Smooth muscle cell (in vitro differentiated cells): ENCODE data around the gene CHRNA7. TPM values are rescaled to one million over a fixed set of nuclear protein-coding genes. Genes with fewer than 3 reads are reported as not detected.

Experiments used
- DNase-seq: peaks from one replicate; lab custom pipeline; 2025; ENCODE audit not compliant: unreplicated experiment; lab: John Stamatoyannopoulos, UW
- H2AFZ ChIP-seq: fragments of 200-600 bp; sonication (generic); 2 replicates; pipeline ENCODE4 v1.6.0; 2016; ENCODE audit warnings: antibody characterized with exemption, low read depth, mild to moderate bottlenecking
- H3F3A ChIP-seq: fragments of 200-600 bp; sonication (generic); 2 replicates; pipeline ENCODE4 v1.6.0; 2017; ENCODE audit warnings: antibody characterized with exemption, low read depth
- H3K27ac ChIP-seq: fragments of 200-600 bp; sonication (generic); 2 replicates; pipeline ENCODE4 v1.5.1; 2016; ENCODE audit warnings: low read depth, mild to moderate bottlenecking
- H3K27me3 ChIP-seq: fragments of 200-600 bp; sonication (generic); 2 replicates; pipeline ENCODE4 v1.6.1; 2016; ENCODE audit warnings: low read depth, mild to moderate bottlenecking
- H3K36me3 ChIP-seq: fragments of 200-600 bp; sonication (generic); 2 replicates; pipeline ENCODE4 v1.5.1; 2016; ENCODE audit warnings: low read depth
- H3K4me1 ChIP-seq: fragments of 200-600 bp; sonication (generic); 2 replicates; pipeline ENCODE4 v1.5.1; 2016; ENCODE audit warnings: low read depth
- H3K4me2 ChIP-seq: fragments of 200-600 bp; sonication (generic); 2 replicates; pipeline ENCODE4 v1.6.0; 2016; ENCODE audit warnings: mild to moderate bottlenecking
- H3K4me3 ChIP-seq: fragments of 200-600 bp; sonication (generic); 2 replicates; pipeline ENCODE4 v1.5.1; 2016; ENCODE audit warnings: mild to moderate bottlenecking
- H3K79me2 ChIP-seq: fragments of 200-600 bp; sonication (generic); 2 replicates; pipeline ENCODE4 v1.6.0; 2016; ENCODE audit warnings: low read depth, mild to moderate bottlenecking
- H3K9ac ChIP-seq: fragments of 200-600 bp; sonication (generic); 2 replicates; pipeline ENCODE4 v1.6.0; 2016; ENCODE audit warnings: low read depth
- H3K9me3 ChIP-seq: fragments of 200-600 bp; sonication (generic); replicated peaks from 2 replicates; pipeline ENCODE4 v1.5.1; 2016; ENCODE audit warnings: low read depth
- H4K20me1 ChIP-seq: fragments of 200-600 bp; sonication (generic); 2 replicates; pipeline ENCODE4 v1.6.0; 2016; ENCODE audit warnings: low read depth
- WGBS: methylation state at CpG from one replicate; pipeline ENCODE4 v1.1.7; 2016; ENCODE audit warnings: low lambda C conversion rate; 5-methylcytosine and 5-hydroxymethylcytosine counted together
- polyA plus RNA-seq: library from polyadenylated mRNA; unstranded; fragments of >200 nt; fragmentation: Nextera tagmentation; extraction: Ambion mirVana; gene quantifications from 2 replicates; pipeline ENCODE4 v1.2.1, GENCODE V29; 2016
- total RNA-seq: library from RNA; depleted of rRNA; stranded (reverse); fragments of >200 nt; gene quantifications from 2 replicates; pipeline ENCODE4 v1.2.3, GENCODE V29; 2014
- TF ChIP-seq, protein P1 (sequence below): fragments of 200-600 bp; sonication (generic); IDR thresholded peaks from 2 replicates; pipeline ENCODE4 v1.5.1; 2017; ENCODE audit warnings: borderline replicate concordance, mild to moderate bottlenecking, antibody characterized with exemption; ENCODE audit not compliant: insufficient read depth, poor library complexity, severe bottlenecking

Gene CHRNA7
- total and polyA plus RNA-seq, 2 experiments from 2014 or later: 1.2 to 2.5 TPM

DNA sequence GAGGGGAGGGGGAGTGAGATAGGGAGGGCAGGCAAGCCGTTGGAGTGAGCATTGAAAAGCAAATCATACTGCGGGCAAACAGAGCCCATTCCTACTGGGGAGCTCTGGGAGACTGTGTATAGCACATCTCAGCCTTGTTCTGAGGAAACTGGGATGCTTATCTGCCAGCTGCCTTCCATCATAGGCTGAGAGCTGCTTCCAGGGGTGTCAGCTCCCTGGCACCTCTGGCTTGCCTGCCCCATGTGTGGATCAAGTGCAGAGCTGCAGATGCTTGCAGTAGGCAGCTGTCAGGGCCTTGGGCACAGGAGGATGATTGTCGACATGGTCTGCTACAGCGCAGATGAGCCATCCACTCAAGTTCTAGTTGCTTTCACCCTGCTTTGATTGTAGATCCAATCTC, 86.8 kb downstream of the CHRNA7 start:
- H3K27ac ChIP-seq: no peak overlapping the region
- H2AFZ ChIP-seq: no peak overlapping the region
- no peaks in the 10 kb centered on the region for H3K4me1 ChIP-seq
- no peaks in the 10 kb centered on the region for H4K20me1 ChIP-seq
- no peak for DNase-seq
- TF ChIP-seq, protein P1, sequence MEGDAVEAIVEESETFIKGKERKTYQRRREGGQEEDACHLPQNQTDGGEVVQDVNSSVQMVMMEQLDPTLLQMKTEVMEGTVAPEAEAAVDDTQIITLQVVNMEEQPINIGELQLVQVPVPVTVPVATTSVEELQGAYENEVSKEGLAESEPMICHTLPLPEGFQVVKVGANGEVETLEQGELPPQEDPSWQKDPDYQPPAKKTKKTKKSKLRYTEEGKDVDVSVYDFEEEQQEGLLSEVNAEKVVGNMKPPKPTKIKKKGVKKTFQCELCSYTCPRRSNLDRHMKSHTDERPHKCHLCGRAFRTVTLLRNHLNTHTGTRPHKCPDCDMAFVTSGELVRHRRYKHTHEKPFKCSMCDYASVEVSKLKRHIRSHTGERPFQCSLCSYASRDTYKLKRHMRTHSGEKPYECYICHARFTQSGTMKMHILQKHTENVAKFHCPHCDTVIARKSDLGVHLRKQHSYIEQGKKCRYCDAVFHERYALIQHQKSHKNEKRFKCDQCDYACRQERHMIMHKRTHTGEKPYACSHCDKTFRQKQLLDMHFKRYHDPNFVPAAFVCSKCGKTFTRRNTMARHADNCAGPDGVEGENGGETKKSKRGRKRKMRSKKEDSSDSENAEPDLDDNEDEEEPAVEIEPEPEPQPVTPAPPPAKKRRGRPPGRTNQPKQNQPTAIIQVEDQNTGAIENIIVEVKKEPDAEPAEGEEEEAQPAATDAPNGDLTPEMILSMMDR: no peak
- H3K4me2 ChIP-seq: no peak overlapping the region
- WGBS: 75% methylated on average over 4 of the region's 4 CpGs
- H3K27me3 ChIP-seq: no peaks in the 10 kb centered on the region
- no peak overlapping the region for H3K9ac ChIP-seq
- H3F3A ChIP-seq: no peaks in the 10 kb centered on the region
- H3K9me3 ChIP-seq: no peaks in the 10 kb centered on the region
- no peak overlapping the region for H3K4me3 ChIP-seq
- no peaks in the 10 kb centered on the region for H3K36me3 ChIP-seq
- H3K79me2 ChIP-seq: no peaks in the 10 kb centered on the region

DNA sequence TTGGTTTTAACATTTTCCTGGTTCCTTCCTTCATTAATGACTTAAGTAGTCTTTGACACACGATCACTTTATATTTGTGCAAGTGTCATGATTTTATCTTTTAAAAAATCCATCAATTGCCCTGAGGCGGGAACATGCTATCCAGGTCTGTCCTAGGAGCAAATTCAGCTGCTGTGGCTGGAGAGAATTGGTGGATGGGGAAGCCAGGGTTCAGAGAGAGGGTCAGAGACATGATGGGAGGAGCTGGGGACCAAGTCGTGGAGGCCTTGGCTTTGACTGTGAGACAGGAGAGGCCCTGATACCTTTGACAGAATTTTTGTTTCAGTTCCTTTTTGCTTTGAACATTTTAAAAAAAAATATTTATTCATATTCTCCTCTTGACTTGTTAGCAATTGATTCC, 89.0 kb downstream of the CHRNA7 start:
- Histone ChIP-seq H3K36me3 (no peaks in the 10 kb centered on the region), H3K9ac (no peak overlapping the region), H3K27ac (no peak overlapping the region), H3K27me3 (no peaks in the 10 kb centered on the region), H3K4me2 (no peak overlapping the region), H3K4me3 (no peak overlapping the region), H2AFZ (no peak overlapping the region), H3K79me2 (no peaks in the 10 kb centered on the region), H3K9me3 (no peaks in the 10 kb centered on the region), H4K20me1 (no peaks in the 10 kb centered on the region), H3F3A (no peaks in the 10 kb centered on the region), H3K4me1 (no peaks in the 10 kb centered on the region)
- DNase-seq: no peak
- 88% methylated on average over 3 of the region's 3 CpGs for WGBS
- TF ChIP-seq, protein P1: no peak

DNA sequence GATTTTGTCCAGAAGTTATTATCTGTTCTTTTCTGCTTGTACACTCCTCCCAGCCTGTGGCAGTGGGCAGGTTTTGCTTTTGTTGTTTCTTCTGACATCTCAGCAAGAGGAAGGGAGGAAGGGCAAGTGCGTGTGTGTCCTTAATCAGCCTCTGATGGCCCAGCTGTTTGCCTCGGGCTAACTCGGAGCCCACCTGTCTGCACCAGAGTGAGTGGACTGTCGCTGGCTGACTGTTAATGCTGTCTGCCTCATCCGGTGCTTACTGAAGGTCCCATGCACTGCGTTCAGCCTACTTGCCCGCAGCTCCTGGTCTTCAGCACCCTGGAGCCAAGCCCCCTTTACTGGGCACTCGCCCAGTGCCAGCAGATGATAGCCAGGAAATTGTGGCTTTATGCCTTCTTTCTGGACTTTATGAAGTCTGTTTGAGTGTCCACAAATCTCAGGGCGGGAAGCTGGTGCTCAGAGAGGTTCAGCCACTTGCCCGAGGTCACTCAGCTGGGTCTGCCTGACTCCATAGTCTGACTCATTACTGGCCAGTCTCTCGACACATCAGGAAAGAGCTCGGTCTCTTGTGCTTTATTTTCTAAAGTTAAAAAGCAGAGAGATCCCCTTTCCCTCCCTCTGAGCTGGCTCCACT, 89.5 kb downstream of the CHRNA7 start:
- Histone ChIP-seq H3K79me2 (no peaks in the 10 kb centered on the region), H3K9ac (no peak overlapping the region), H3K4me3 (no peak overlapping the region), H4K20me1 (no peaks in the 10 kb centered on the region), H3K36me3 (no peaks in the 10 kb centered on the region), H3K4me1 (no peaks in the 10 kb centered on the region), H2AFZ (no peak overlapping the region), H3K27me3 (no peaks in the 10 kb centered on the region), H3F3A (no peaks in the 10 kb centered on the region), H3K27ac (no peak overlapping the region), H3K9me3 (no peaks in the 10 kb centered on the region), H3K4me2 (no peak overlapping the region)
- 60% methylated on average over 12 of the region's 12 CpGs for WGBS
- TF ChIP-seq, protein P1: no peak
- no peak for DNase-seq

DNA sequence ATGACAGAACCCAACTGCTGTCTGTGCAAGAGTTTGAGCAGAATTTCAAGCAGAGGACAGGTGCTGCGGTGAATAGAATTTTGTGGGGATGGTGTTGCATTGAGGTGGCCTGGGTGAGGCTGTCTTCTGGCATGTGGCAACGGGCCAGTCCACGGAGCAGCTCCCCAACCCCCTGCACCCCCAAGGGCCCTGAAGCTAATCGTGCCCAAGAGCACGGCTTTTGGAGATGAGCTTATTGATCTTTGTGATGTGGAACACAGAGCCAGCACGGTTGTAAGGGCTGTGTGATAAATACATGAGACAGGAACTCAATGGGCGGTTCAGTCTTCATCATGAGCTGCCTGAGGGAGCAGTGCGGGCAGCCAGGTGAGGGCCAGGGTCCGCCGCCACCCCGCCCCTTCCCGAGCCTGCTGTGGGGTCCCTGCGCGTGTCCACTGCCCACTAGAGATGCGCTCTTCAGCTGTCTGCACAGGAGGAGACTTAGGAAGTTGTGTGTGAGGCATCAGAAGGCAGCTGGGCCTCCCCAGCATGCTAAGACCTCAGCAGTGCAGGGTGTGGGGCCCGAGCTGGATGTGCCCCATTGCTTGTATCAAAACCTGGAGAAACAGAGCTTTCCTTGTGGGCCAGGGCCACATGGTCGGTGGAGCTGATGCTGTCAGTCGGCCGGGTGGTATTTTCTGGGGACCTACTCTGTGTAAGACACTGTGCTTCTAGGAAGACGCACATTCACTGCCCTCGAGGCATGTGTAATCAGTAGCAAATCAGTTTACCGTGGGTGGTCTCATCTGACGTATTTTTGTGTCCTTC, 90.5 kb downstream of the CHRNA7 start:
- Histone ChIP-seq H3K9ac (no peak overlapping the region), H3K36me3 (no peaks in the 10 kb centered on the region), H3K4me2 (no peak overlapping the region), H3F3A (no peaks in the 10 kb centered on the region), H4K20me1 (no peaks in the 10 kb centered on the region), H2AFZ (no peak overlapping the region), H3K27me3 (no peaks in the 10 kb centered on the region), H3K27ac (no peak overlapping the region), H3K9me3 (no peaks in the 10 kb centered on the region), H3K4me3 (no peak overlapping the region), H3K79me2 (no peaks in the 10 kb centered on the region), H3K4me1 (peaks cover 5% of the 10 kb centered on the region)
- 92% methylated on average over 23 of the region's 23 CpGs for WGBS
- no peak for DNase-seq
- TF ChIP-seq, protein P1: no peak
